ENCODE measurements around the gene SIRT6.

GRCh38 chr19:4173479-4174212, 8.7 kb downstream of the SIRT6 start:
- TF ChIP-seq POLR2AphosphoS5 (IDR thresholded peaks at IDR 0.05; ENCODE audit: borderline replicate concordance, low read depth, low read length) (no peak), EZH2 (IDR thresholded peaks at IDR 0.05) (no peak)
